Stimulated activated CD4-positive, alpha-beta T cell treated with anti-CD3 and anti-CD28 coated beads, Interleukin-4, amount 100 ng/mL, for 1 hour (primary cell): ENCODE data around the gene RNF14.
A peak's percentile ranks its signal among the peaks of the same experiment; 100 is the strongest.
"Not testable (repeated sequence)": the region's sequence is repeated elsewhere in the genome, so short reads cannot be mapped to it uniquely, and the experiment has no call there.

Experiments used
- DNase-seq: peaks from one replicate; pipeline ENCODE4 v3.0.0-alpha.2; 2020

The RNF14 gene

GRCh38 chr5:142015781-142016533 is 47.1 kb downstream of the RNF14 start:
- peak; percentile 40 for DNase-seq

GRCh38 chr5:142016556-142016955 is 47.7 kb downstream of the RNF14 start:
- DNase-seq: peak; percentile 35

GRCh38 chr5:142017832-142018427 is 49.0 kb downstream of the RNF14 start:
- no peak for DNase-seq

DNA sequence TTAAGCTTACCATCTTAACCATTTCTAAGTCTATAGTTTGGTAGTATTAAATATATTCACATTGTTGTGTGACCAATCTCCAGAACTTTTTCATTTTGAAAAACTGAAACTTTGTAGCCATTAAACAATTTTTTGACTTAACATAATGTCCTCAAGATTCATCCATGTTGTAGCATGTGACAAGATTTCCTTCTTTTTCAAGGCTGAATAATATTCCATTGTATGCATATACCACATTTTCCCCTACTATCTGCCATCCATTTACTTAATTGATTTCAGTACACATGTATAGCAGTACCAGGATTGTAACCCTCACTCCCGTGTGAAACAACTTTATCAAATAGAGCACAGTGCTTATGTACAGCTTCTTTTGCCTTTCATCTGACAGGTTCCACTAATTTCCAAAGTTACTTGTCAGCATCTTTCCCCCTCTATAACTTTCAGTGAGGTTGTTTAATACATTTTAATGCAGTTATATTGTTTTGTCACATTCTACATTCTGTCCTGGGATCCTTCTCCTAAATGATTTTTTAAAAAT is 51.3 kb downstream of the RNF14 start:
- DNase-seq: no peak

DNA sequence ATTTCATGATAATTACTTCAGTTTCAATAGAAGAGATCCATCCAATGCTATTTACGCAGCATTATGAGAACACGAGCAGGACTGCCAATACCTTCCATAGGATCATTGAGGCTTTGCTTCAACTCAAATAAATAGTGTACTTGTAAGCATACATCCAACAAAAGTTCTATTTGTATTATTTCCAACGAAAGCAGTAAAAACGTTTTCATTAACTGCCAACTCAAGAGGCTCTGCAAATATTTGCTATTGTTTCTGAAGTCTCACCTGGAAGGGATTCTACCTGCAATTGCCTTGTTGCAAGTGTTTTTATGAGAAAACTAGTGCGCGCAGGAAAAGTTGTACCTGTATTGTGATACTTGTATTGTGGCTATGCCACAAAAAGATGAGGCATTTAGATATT is 54.9 kb downstream of the RNF14 start:
- DNase-seq: no peak

DNA sequence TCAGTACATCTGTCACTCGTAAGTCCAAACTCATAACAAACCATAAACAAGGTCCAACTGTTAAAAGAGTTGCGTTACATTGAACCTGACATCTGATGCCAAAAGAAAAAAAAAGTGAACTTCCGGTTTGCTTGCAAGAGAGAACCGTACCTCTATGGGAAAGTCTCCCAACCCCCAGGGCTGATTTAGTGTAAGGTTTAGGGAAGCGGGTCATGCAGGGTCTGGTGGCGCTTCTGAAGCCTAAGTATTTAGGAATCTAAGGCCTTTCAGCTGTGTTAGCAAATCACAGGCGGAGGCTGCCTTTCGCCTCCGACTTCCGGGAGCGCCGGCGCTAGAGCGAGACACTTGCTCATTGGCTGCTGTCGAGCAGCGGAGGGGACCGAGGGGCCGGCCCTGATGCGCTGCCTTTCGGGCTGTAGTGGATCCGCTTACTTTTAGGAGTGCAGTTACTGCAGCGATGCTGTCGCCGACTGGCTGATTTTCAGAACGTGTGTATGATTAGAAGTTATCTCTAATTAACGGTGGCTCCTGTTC is 55.9 kb downstream of the RNF14 start:
- peak; percentile 85 for DNase-seq

- no peak for DNase-seq
Measured at GRCh38 chr5:142025637-142026036, 56.7 kb downstream of the RNF14 start.

GRCh38 chr5:142032150-142032549 is 63.2 kb downstream of the RNF14 start:
- no peak for DNase-seq

DNA sequence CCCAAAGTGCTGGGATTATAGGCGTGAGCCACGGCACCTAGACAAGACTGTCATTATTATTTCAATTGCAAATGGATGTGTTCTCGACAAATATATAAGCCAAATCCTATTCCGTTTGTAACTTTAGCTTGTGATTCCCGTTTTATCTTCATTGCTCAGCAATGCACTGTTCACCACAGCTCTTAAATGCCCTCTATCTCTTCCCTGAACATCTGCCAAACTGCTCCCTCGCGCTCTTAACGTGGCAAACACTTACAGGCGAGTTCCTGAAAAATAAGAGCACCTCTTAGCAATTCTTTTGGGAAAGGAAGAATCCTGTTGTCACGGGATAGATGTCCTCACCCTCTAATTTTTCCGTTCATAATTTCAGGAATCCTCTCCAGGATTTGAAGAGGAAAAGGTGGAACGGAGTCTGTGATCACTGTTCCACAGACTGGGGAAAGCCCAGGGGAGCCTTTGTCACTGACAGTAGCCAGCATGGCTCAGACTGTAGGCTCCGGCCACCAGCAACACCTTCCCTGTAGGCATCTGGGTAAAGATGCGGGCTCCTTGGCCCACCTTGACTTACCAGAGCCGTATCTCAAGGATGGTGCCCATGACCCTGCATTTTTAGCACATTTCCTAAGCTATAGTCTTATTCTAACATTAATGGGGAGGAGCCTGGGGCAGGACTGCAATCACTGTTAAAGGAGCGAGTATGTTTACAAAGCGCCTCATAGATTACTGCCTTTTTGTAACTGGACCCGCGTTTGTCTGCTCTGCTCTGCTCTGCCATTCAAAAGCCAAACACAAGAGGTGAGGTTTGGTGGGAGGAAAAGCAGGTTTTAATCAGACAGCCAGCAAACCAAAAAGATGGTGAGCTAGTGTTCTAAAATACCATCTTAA is 64.1 kb downstream of the RNF14 start:
- no peak for DNase-seq

DNA sequence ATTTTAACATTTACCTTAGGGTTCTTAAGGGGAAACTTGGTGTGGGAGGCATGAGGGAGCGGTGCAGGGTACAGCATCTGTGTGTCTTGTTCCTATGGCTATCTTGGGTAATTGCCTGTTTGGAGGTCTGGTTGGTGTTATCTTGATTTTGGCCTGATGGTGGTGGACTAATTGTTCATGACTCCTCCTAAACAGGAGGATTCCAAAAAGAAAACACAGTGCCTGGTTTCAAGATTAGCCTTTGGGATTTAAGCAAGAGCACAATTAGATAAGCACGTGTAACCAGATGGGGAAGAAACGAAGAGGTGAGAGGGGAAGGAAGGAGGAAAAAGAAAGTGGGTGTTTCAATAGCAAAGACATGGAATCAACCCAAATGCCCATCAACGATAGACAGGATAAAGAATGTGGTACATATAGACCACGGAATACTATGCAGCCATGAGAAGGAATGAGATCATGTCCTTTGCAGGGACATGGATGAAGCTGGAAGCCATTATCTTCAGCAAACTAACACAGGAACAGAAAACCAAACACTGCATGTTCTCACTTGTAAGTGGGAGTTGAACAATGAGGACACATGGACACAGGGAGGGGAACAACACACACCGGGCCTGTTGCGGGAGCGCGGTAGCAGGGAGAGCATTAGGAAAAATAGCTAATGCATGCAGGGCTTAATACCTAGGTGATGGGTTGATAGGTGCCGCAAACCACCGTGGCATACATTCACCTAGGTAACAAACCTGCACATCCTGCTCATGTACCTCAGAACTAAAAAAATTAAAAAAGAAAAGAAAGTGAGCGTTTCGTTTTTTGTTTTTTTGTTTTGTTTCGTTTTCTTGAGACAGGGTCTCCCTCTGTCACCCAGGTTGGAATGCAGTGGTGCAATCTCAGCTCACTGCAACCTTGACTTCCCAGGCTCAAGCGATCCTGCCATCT is 65.0 kb downstream of the RNF14 start:
- not testable (repeated sequence) for DNase-seq

DNA sequence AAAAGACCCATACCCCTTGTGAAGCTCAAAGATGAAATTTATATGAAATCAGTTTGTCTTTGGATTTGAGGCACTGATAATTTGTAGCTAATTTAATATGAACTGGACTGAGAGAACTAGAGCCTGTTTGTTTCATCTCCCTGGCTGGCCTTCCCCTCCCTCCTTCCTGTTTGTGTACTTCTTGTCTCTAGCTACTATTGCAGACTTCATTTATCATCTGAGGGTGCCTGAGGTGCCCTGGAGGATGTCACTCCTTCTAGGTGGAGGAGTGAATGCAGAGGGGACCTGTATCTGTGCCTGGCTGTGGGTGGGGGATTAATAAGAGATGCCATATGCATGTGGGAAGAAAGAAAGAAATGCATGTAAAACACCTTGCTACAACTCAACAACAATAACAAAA is 66.1 kb downstream of the RNF14 start:
- no peak for DNase-seq

GRCh38 chr5:142036918-142037317 is 68.0 kb downstream of the RNF14 start:
- DNase-seq: no peak

DNA sequence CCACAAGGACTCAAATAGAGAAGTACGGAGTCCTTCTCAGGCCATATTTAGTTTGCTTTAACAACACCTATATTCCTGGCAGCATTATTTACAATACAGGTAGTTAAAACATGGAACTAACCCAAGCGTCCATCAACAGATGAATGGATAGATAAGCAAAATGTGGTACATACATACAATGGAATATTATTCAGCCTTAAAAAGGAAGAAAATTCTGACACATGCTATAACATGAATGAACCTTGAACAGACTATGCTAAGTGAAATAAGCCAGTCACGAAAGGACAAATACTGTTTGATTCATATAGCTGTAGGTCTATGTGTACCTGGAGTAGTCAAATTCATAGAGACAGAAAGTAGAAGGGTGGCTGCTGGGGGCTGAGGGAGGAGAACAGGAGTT is 68.7 kb downstream of the RNF14 start:
- not testable (repeated sequence) for DNase-seq

DNA sequence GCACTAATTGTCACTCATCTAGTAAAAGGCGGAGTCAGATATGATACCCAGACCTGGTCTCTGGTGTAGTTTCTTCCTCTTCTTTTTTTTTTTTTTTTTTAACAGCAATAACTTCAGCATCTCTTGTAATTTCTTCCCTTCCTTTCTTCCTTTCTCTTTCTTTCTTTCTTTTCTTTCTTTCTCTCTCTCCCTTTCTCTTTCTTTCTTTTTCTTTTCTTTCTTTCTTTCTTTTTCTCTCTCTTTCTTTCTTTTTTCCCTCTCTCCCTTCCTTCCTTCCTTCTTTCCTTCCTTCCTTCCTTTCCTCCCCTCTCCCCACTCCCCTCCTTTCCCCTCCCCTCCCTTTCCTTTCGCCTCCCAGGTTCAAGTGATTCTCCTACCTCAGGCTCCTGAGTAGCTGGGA is 69.8 kb downstream of the RNF14 start:
- no peak for DNase-seq
